Neural cell (in vitro differentiated cells): ENCODE measurements around the gene DGKD. TPM values are rescaled to one million over a fixed set of nuclear protein-coding genes. Genes with fewer than 3 reads are reported as not detected.

Experiments
- H2AFZ ChIP-seq: fragments of 200-600, 300-800 bp; sonication (generic), shearing (Covaris generic); 2 replicates; pipeline ENCODE4 v1.6.0; 2014; ENCODE audit warnings: low read depth, mild to moderate bottlenecking, antibody characterized with exemption, low read length, moderate library complexity
- H3F3A ChIP-seq: fragments of 200-600 bp; shearing (Covaris generic); 2 replicates; pipeline ENCODE4 v1.6.1; 2016; ENCODE audit warnings: mild to moderate bottlenecking, moderate library complexity, mixed read lengths, antibody characterized with exemption, low read length; ENCODE audit not compliant: insufficient read depth, poor library complexity, severe bottlenecking
- H3K27ac ChIP-seq: fragments of 200-600, 300-800 bp; sonication (generic), shearing (Covaris generic); 2 replicates; pipeline ENCODE4 v1.5.1; 2014; ENCODE audit warnings: mild to moderate bottlenecking, low read length, moderate library complexity
- H3K27me3 ChIP-seq: fragments of 300-800, 200-600 bp; sonication (generic), shearing (Covaris generic); 2 replicates; pipeline ENCODE4 v1.6.0; 2014; ENCODE audit warnings: mild to moderate bottlenecking, low read depth, low read length, moderate library complexity; ENCODE audit not compliant: insufficient read depth
- H3K36me3 ChIP-seq: fragments of 300-800, 200-600 bp; sonication (generic), shearing (Covaris generic); 2 replicates; pipeline ENCODE4 v1.5.1; 2014; ENCODE audit warnings: mild to moderate bottlenecking, antibody characterized with exemption, low read length, moderate library complexity; ENCODE audit not compliant: insufficient read depth
- H3K4me2 ChIP-seq: fragments of 300-800, 200-600 bp; sonication (generic), shearing (Covaris generic); 2 replicates; pipeline ENCODE4 v1.6.0; 2014; ENCODE audit warnings: mild to moderate bottlenecking, low read length
- H3K4me3 ChIP-seq: fragments of 300-800, 200-600 bp; sonication (generic), shearing (Covaris generic); 2 replicates; pipeline ENCODE4 v1.5.1; 2014; ENCODE audit warnings: mild to moderate bottlenecking, low read length, moderate library complexity
- H3K79me2 ChIP-seq: fragments of 200-600 bp; shearing (Covaris generic); replicated peaks from 2 replicates; pipeline ENCODE4 v1.6.0; 2014; ENCODE audit warnings: mild to moderate bottlenecking, low read length, moderate library complexity; ENCODE audit not compliant: insufficient read depth
- H3K9ac ChIP-seq: fragments of 300-800, 200-600 bp; sonication (generic), shearing (Covaris generic); 2 replicates; pipeline ENCODE4 v1.6.1; 2016; ENCODE audit warnings: mild to moderate bottlenecking, low read length, mixed read lengths
- H3K9me2 ChIP-seq: fragments of 200-600 bp; shearing (Covaris generic); 2 replicates; pipeline ENCODE4 v1.6.1; 2016; ENCODE audit warnings: mild to moderate bottlenecking, low read length, mixed read lengths; ENCODE audit not compliant: insufficient read depth
- H3K9me3 ChIP-seq: fragments of 200-600, 300-800 bp; sonication (generic), shearing (Covaris generic); 2 replicates; pipeline ENCODE4 v1.6.1; 2016; ENCODE audit warnings: mild to moderate bottlenecking, mixed run types, low read length, moderate library complexity, mixed read lengths
- H4K20me1 ChIP-seq: fragments of 200-600 bp; shearing (Covaris generic); 2 replicates; pipeline ENCODE4 v1.6.1; 2016; ENCODE audit warnings: mild to moderate bottlenecking, mixed run types; ENCODE audit not compliant: insufficient read depth
- EP300 ChIP-seq: fragments of 450-650 bp; conservative IDR thresholded peaks from 2 replicates; pipeline ENCODE4 v1.6.1; 2014; ENCODE audit warnings: antibody characterized with exemption, mild to moderate bottlenecking, moderate library complexity; ENCODE audit not compliant: poor library complexity, severe bottlenecking
- EZH2 ChIP-seq: fragments of 200-600, 300-800 bp; shearing (Covaris generic), sonication (generic); IDR thresholded peaks from 2 replicates; pipeline ENCODE4 v1.6.1; 2014; ENCODE audit warnings: antibody characterized with exemption, low read length, borderline replicate concordance, mild to moderate bottlenecking; ENCODE audit not compliant: insufficient read depth, poor library complexity, severe bottlenecking
- MXI1 ChIP-seq: fragments of 450-650 bp; conservative IDR thresholded peaks from 2 replicates; pipeline ENCODE4 v1.6.1; 2014; ENCODE audit warnings: antibody characterized with exemption, mild to moderate bottlenecking; ENCODE audit not compliant: poor library complexity, severe bottlenecking
- POLR2AphosphoS5 ChIP-seq: IDR thresholded peaks from 2 replicates; pipeline ENCODE4 v1.6.1; 2012
- RAD21 ChIP-seq: fragments of 450-650 bp; conservative IDR thresholded peaks from 2 replicates; pipeline ENCODE4 v1.6.1; 2014; ENCODE audit warnings: antibody characterized with exemption, mild to moderate bottlenecking, moderate library complexity
- SMC3 ChIP-seq: fragments of 450-650 bp; conservative IDR thresholded peaks from 2 replicates; pipeline ENCODE4 v1.6.1; 2014; ENCODE audit warnings: antibody characterized with exemption, mild to moderate bottlenecking, moderate library complexity; ENCODE audit not compliant: poor library complexity
- TAF1 ChIP-seq: IDR thresholded peaks from 2 replicates; pipeline ENCODE4 v1.6.1; 2012; ENCODE audit warnings: low read depth
- polyA plus RNA-seq: library from polyadenylated mRNA; depleted of rRNA; stranded (reverse); fragments of >200 nt; gene quantifications from 2 replicates; pipeline ENCODE4 v1.2.3, GENCODE V29; 2014
- TF ChIP-seq, protein P1 (sequence below): fragments of 450-650 bp; IDR thresholded peaks from 2 replicates; pipeline ENCODE4 v1.5.1; 2014; ENCODE audit warnings: antibody characterized with exemption, mild to moderate bottlenecking, moderate library complexity; ENCODE audit not compliant: poor library complexity, severe bottlenecking
- TF ChIP-seq, protein P2 (sequence below): IDR thresholded peaks from 2 replicates; pipeline ENCODE4 v1.6.1; 2012; ENCODE audit warnings: borderline replicate concordance

DGKD gene
- polyA plus RNA-seq, 1 donor from 2014 or later = 36.4 TPM

- H3K27ac ChIP-seq = no peak overlapping the region
- H2AFZ ChIP-seq = no peak overlapping the region
- no peaks in the 10 kb centered on the region for H3K9me2 ChIP-seq
- H3K36me3 ChIP-seq = no peaks in the 10 kb centered on the region
- H3K27me3 ChIP-seq = no peaks in the 10 kb centered on the region
- H3K79me2 ChIP-seq = no peaks in the 10 kb centered on the region
- H3K4me3 ChIP-seq = no peak overlapping the region
- no peak overlapping the region for H3K4me2 ChIP-seq
- H3K9ac ChIP-seq = no peak overlapping the region
- TF ChIP-seq TAF1 (no peak), MXI1 (no peak), SMC3 (no peak), RAD21 (no peak), EZH2 (no peak)
- TF ChIP-seq, protein P1, sequence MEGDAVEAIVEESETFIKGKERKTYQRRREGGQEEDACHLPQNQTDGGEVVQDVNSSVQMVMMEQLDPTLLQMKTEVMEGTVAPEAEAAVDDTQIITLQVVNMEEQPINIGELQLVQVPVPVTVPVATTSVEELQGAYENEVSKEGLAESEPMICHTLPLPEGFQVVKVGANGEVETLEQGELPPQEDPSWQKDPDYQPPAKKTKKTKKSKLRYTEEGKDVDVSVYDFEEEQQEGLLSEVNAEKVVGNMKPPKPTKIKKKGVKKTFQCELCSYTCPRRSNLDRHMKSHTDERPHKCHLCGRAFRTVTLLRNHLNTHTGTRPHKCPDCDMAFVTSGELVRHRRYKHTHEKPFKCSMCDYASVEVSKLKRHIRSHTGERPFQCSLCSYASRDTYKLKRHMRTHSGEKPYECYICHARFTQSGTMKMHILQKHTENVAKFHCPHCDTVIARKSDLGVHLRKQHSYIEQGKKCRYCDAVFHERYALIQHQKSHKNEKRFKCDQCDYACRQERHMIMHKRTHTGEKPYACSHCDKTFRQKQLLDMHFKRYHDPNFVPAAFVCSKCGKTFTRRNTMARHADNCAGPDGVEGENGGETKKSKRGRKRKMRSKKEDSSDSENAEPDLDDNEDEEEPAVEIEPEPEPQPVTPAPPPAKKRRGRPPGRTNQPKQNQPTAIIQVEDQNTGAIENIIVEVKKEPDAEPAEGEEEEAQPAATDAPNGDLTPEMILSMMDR = no peak
- no peaks in the 10 kb centered on the region for H3F3A ChIP-seq
- H3K9me3 ChIP-seq = no peaks in the 10 kb centered on the region
- no peaks in the 10 kb centered on the region for H4K20me1 ChIP-seq
Measured at GRCh38 chr2:233501198-233502076, 147.1 kb downstream of the DGKD start.

DNA sequence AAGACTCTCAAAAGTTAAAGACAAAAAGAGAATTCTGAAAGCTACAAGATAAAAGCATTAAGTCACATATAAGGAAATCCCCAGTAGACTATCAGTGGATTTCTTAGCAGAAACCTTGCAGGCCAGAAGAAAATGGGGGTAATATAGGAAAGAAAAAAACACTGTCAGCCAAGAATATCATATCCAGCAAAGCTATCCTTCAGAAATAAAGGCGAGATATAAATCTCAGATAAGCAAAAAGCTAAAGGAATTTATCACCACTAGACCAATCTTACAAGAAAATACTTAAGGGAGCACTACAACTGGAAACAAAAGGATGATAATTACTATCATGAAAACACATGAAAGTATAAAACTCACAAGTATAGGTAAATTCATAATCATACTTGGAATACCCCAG is 149.2 kb downstream of the DGKD start:
- Histone ChIP-seq H3K4me2 (no peak overlapping the region), H3K27me3 (no peaks in the 10 kb centered on the region), H3K9me2 (no peaks in the 10 kb centered on the region), H3F3A (no peaks in the 10 kb centered on the region), H3K9ac (no peak overlapping the region), H3K27ac (no peak overlapping the region), H2AFZ (no peak overlapping the region), H3K36me3 (peaks cover 6% of the 10 kb centered on the region), H4K20me1 (no peaks in the 10 kb centered on the region), H3K4me3 (no peak overlapping the region), H3K9me3 (no peaks in the 10 kb centered on the region), H3K79me2 (no peaks in the 10 kb centered on the region)
- TF ChIP-seq POLR2AphosphoS5 = no peak
- TF ChIP-seq, protein P2, sequence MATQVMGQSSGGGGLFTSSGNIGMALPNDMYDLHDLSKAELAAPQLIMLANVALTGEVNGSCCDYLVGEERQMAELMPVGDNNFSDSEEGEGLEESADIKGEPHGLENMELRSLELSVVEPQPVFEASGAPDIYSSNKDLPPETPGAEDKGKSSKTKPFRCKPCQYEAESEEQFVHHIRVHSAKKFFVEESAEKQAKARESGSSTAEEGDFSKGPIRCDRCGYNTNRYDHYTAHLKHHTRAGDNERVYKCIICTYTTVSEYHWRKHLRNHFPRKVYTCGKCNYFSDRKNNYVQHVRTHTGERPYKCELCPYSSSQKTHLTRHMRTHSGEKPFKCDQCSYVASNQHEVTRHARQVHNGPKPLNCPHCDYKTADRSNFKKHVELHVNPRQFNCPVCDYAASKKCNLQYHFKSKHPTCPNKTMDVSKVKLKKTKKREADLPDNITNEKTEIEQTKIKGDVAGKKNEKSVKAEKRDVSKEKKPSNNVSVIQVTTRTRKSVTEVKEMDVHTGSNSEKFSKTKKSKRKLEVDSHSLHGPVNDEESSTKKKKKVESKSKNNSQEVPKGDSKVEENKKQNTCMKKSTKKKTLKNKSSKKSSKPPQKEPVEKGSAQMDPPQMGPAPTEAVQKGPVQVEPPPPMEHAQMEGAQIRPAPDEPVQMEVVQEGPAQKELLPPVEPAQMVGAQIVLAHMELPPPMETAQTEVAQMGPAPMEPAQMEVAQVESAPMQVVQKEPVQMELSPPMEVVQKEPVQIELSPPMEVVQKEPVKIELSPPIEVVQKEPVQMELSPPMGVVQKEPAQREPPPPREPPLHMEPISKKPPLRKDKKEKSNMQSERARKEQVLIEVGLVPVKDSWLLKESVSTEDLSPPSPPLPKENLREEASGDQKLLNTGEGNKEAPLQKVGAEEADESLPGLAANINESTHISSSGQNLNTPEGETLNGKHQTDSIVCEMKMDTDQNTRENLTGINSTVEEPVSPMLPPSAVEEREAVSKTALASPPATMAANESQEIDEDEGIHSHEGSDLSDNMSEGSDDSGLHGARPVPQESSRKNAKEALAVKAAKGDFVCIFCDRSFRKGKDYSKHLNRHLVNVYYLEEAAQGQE = no peak
- no peak for TF ChIP-seq EZH2
- TF ChIP-seq RAD21 = no peak
- TF ChIP-seq EP300 = no peak
- TF ChIP-seq, protein P1 = no peak
- TF ChIP-seq SMC3 = no peak
